ENCODE data around the gene PLXDC2. TPM values are rescaled to one million over a fixed set of nuclear protein-coding genes. Genes with fewer than 3 reads are reported as not detected.

Gene PLXDC2
- total and polyA plus RNA-seq, 10 donors, result 1.8 to 50.4 (median 29.7) TPM

DNA sequence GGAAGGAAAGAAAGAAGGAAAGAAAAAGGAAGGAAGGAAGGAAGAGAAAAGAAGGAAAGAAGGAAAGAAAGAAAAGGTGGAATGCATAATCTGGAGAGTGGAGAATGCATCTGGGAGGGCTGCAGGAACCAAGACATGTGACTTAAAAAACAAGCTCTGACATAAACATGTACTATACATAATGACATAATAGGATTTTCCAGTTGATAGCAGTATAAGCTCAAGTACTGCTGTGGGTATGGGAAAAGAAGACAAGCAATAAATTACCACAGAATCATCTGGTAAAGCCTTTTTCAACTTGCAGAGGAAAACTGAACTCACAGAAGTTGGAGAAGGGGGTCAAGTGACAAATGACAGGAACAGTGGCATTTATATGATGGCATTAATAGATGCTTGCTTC lies 345.9 kb downstream of the PLXDC2 start:
- intact Hi-C loops (cut with DNase I; ENCODE audit: low total_unique reads), result no loop called here
- Histone ChIP-seq H3K27me3 (replicated peaks in 1 of 7) (no peaks in the 10 kb centered on the region), H3K4me1 (no peaks in the 10 kb centered on the region), H3K9me3 (no peaks in the 10 kb centered on the region), H3K27ac (no peak overlapping the region), H3K36me3 (no peaks in the 10 kb centered on the region), H3K4me3 (no peak overlapping the region)
- TF ChIP-seq POLR2AphosphoS5 (IDR thresholded peaks at IDR 0.05), result no peak
- no peak for DNase-seq

DNA sequence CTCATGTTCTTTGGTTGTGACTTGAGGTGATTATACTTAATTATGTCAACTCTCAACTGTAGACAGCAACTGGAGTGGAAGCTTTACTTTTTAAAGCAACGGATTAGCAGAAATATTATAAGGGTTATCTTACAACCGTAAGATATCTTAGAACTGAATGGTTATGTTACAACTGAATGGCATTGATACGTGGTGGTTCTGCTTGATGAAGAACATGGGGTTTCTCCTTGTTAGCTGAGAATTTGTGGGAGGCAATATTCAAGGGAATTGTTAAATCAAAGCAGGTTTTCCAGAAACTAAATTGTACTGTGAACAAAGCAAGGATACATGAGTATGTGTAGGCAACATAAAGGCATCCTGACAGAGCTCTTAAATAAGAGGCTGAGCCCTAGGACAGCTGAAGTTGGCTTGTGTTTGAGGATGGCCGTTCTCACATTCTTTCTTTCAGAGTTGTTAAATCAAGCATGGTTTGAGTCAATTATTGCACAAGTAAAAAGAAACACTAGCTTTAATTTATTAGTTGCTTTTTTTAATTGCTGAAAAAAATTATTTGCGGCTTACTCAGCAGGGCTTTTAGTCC lies 350.0 kb downstream of the PLXDC2 start:
- no peak overlapping the region for H3K4me3 ChIP-seq
- H3K27me3 ChIP-seq (replicated peaks in 1 of 7), result no peaks in the 10 kb centered on the region
- intact Hi-C loops (cut with DNase I; ENCODE audit: low total_unique reads), result no loop called here
- no peaks in the 10 kb centered on the region for H3K4me1 ChIP-seq
- no peak for DNase-seq
- no peaks in the 10 kb centered on the region for H3K9me3 ChIP-seq
- 83 to 94% (median 92%) methylated on average over 5 of the region's 5 CpGs for WGBS, 5 donors
- H3K36me3 ChIP-seq, result no peaks in the 10 kb centered on the region
- TF ChIP-seq POLR2A (IDR thresholded peaks at IDR 0.05) (no peak), POLR2AphosphoS5 (IDR thresholded peaks at IDR 0.05) (no peak)
- TF ChIP-seq, protein P1, sequence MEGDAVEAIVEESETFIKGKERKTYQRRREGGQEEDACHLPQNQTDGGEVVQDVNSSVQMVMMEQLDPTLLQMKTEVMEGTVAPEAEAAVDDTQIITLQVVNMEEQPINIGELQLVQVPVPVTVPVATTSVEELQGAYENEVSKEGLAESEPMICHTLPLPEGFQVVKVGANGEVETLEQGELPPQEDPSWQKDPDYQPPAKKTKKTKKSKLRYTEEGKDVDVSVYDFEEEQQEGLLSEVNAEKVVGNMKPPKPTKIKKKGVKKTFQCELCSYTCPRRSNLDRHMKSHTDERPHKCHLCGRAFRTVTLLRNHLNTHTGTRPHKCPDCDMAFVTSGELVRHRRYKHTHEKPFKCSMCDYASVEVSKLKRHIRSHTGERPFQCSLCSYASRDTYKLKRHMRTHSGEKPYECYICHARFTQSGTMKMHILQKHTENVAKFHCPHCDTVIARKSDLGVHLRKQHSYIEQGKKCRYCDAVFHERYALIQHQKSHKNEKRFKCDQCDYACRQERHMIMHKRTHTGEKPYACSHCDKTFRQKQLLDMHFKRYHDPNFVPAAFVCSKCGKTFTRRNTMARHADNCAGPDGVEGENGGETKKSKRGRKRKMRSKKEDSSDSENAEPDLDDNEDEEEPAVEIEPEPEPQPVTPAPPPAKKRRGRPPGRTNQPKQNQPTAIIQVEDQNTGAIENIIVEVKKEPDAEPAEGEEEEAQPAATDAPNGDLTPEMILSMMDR (IDR thresholded peaks at IDR 0.05 in 8 of 11, conservative IDR thresholded peaks at IDR 0.05 in 3 of 11), result no peak
- H3K27ac ChIP-seq, result no peak overlapping the region

DNA sequence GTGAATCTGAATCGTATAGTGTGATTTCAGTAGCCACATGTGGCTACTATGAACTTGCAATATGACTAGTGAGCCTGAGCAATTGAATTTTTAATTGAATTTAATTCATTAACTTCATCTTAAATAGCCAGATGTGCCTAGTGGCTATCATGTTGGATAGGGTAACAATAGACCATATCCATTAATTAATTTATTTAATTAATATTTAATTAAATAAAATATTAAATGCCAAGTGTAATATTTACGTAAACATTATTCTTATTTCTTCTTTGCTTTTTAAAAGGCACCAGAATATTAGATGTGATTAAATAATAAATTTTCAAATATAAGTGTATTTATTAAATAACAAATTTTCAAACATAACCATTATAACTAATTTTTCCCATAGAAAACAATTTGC lies 354.4 kb downstream of the PLXDC2 start:
- H3K36me3 ChIP-seq, result no peaks in the 10 kb centered on the region
- H3K4me3 ChIP-seq, result no peak overlapping the region
- intact Hi-C loops (cut with DNase I; ENCODE audit: low total_unique reads), result no loop called here
- H3K4me1 ChIP-seq, result no peaks in the 10 kb centered on the region
- TF ChIP-seq POLR2A (IDR thresholded peaks at IDR 0.05), result no peak
- TF ChIP-seq, protein P1 (IDR thresholded peaks at IDR 0.05 in 8 of 11, conservative IDR thresholded peaks at IDR 0.05 in 3 of 11), result no peak
- TF ChIP-seq POLR2AphosphoS5 (IDR thresholded peaks at IDR 0.05), result no peak
- 90 to 97% (median 93%) methylated on average over 2 of the region's 2 CpGs for WGBS, 5 donors
- H3K9me3 ChIP-seq, result no peaks in the 10 kb centered on the region
- DNase-seq, result no peak
- H3K27ac ChIP-seq, result no peak overlapping the region
- H3K27me3 ChIP-seq (replicated peaks in 1 of 7), result no peaks in the 10 kb centered on the region

DNA sequence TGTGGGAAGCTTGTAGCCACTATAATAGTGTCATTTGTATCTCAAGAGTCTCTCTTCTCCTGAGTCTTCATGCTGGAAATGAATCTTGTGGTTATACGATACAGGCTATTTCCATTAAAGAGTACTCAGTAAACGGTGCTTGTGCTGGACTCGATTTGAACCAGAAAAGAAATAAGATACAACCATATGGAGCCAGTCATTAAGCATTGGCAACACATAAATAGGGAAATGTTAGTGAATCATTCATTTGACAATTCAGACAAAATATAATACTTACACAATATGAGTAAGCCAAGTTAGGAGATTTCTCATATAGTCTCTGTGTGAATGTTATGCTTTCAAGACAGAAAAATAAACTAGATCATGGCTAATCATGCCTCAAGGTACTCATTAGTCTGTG lies 356.8 kb downstream of the PLXDC2 start:
- intact Hi-C loops (cut with DNase I; ENCODE audit: low total_unique reads), result no loop called here
- no peak overlapping the region for H3K27ac ChIP-seq
- 84 to 92% (median 89%) methylated on average over 3 of the region's 3 CpGs for WGBS, 5 donors

More for the DNA sequence above, 356.8 kb downstream of the PLXDC2 start:
- H3K36me3 ChIP-seq, result no peaks in the 10 kb centered on the region
- H3K4me1 ChIP-seq, result no peaks in the 10 kb centered on the region
- DNase-seq, result no peak
- no peak overlapping the region for H3K4me3 ChIP-seq
- TF ChIP-seq, protein P1 (IDR thresholded peaks at IDR 0.05 in 8 of 11, conservative IDR thresholded peaks at IDR 0.05 in 3 of 11), result no peak
- TF ChIP-seq POLR2A (IDR thresholded peaks at IDR 0.05) (no peak), POLR2AphosphoS5 (IDR thresholded peaks at IDR 0.05) (no peak)
- no peaks in the 10 kb centered on the region for H3K27me3 ChIP-seq (replicated peaks in 1 of 7)
- H3K9me3 ChIP-seq, result no peaks in the 10 kb centered on the region
